GM19099 (cell line): Measurements from ENCODE around the gene CENPB.

Experiments
- POLR2A ChIP-seq: IDR thresholded peaks from 3 replicates; pipeline ENCODE4 v1.6.1; 2011; ENCODE audit warnings: low read depth; ENCODE audit not compliant: insufficient read length; ENCODE audit errors: extremely low read depth

CENPB gene

DNA sequence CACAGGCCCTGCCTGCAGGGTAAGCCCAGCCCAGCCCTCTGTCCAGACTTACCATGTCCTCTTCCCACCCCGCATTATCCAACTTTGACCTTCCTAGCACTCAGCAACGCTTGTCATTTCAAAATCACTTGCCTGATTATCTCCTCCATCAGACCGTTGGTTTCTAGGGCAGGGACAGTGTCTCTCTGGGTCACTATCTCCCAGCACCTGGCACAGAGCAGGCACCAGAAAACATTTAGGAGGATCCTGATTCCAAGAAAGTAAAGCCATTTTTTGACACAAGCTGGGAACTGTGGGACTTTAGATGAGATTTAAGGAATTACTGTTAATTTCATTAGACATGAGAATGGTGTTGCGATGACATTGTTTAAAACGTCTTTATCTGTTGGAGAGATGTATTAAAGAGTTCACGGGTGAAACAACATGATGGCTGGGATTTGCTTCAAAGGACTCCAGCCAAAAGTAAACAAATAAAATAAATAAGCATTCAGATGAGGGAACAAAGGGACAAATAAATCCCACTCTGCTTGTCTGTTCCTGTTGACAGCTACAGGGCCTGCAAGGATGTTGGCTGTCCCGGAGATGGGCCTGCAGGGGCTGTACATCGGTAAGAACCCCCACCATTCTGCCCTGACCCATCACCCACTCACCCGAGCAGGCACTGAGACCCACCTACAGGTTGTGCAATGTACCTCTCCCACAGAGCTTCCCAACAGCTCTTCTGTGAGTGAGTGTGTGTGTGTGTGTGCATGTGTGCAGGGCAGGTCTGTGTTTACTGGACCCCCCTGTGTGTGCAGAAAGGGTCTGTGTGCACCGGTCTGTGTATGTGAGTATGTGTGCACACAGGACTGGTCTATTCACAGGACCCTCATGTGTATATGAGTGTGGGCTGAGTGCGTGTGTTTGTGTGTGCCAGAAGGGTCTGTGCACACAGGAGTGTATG lies 48.2 kb downstream of the CENPB start:
- TF ChIP-seq POLR2A = no peak

DNA sequence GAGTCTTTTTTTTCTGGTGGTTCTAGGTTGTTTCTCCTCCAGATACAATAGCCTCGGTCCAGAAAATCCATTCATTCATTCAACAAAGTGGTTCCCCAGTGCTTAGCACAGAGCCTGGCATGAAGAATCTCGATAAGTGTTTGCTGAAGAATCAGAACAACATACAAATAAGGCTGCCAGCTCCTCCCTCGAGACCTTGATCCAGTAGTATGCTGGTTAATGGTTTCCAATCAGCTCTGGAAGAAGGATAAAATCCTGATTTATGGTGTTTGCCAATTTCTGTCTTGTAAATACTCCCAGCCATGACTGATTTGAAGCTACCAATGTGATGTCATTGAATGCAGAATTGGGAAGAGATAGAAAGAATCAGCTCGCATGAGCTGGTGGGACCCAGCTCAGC lies 50.8 kb downstream of the CENPB start:
- TF ChIP-seq POLR2A = no peak

DNA sequence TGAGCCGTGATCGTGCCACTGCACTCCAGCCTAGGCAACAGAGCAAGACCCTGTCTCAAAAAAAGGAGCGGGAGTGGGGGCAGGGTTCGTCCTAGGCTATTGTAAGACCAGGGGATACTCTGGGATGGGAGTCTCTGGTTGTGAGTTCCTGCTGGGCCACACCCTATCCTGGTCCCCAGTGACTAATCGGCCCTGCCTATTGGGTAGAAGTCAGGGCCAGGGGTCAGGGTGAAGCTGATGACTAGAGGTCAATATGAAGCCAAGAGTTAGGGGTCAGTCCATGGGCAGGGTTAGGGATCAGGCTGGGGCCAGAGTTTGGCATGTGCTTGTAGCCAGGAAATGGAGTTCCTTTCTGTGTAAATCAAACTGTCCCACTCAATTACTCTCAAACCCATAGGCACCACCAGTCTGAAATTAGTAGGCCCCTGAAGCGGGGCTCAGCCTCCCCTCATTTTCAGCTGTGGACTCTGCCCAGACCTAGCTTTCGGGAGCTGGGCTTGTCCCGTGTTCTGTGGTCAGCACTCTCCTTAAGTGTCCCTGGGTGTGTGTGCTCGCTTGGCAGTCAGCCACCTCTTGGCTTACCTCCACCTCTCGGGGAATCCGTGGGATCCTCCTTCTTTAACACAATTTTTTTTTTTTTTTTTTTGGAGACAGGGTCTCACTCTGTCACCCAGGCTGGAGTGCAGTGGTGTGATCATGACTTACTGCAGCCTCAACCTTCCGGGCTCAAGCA lies 52.3 kb downstream of the CENPB start:
- TF ChIP-seq POLR2A = no peak
